ENCODE measurements around the gene MTLN.
"Not testable (repeated sequence)": the region's sequence is repeated elsewhere in the genome, so short reads cannot be mapped to it uniquely, and the experiment has no call there.

DNA sequence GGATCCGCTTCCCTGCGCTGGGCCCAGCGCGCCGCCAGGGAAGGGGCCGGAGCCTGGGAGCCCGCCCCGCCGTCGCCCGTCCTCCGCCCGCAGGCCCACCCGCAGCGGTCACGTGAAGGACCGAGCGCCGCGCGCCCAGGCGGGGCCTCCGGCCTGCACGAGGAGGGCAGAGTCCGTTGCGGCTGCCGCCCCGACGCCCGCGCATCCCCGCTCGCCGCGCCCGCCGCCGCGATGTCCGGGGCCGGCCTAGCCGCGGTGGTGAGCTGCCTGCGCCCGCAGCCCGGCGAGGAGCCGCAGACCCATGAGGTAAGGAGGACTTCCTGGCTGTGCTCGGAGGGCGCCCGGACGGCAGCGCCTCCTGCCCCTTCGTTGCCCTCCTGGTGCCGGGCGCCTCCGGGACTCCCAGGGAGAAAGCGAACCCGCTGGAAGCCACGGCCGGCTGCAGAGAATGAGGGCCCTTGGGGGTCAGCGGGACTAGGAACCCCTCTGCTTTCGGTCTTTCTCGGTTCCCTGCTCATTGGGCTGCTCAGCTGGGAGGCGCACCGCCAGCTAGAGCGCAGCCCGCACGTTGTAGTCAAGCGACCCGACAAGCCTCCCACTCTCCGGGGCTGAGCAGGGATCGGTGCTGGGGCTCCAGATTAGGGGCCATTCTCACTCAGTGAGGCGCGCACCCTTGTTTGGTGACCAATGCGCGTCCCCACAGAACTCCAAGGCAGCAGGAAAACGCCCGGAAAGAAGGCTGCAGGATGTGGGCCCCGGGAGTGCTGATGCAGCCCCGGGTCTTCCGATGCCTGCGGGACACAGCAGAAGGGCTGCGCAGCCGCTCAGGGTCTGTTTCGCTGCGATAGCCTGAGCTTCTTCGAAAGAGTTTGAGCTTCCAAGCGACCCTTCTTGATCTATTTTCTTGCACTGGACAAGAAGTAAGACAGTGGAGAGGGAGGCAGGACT is 33.4 kb upstream of the MTLN start:
- TF ChIP-seq CTCF (IDR thresholded peaks at IDR 0.05); ZFX (IDR thresholded peaks at IDR 0.05; ENCODE audit: borderline replicate concordance): not testable (repeated sequence)
